Keratinocyte (primary cell): ENCODE measurements around the gene MVB12B.

ENCODE experiments used
- CTCF ChIP-seq, 3 experiments: IDR thresholded peaks in 1 of 3; conservative IDR thresholded peaks in 1 of 3; optimal IDR thresholded peaks in 1 of 3; 2 replicates in 2 of 3; 3 replicates in 1 of 3; pipeline versions ENCODE3 to v1.5.1; 2011; ENCODE audit warnings: low read length in 3 of 3, mild to moderate bottlenecking in 3 of 3, moderate library complexity in 2 of 3, control low read depth in 1 of 3, inconsistent platforms in 1 of 3; ENCODE audit not compliant: insufficient read depth in 2 of 3; ENCODE audit errors: extremely low read depth in 1 of 3
- EZH2 ChIP-seq: IDR thresholded peaks from one replicate; pipeline ENCODE4 v1.6.1; 2012; ENCODE audit warnings: inconsistent platforms, mild to moderate bottlenecking, low read length, moderate library complexity

GRCh38 chr9:126463426-126463825, 136.8 kb downstream of the MVB12B start:
- TF ChIP-seq CTCF (optimal IDR thresholded peaks at IDR 0.05 in 1 of 3, IDR thresholded peaks at IDR 0.05 in 1 of 3, conservative IDR thresholded peaks at IDR 0.05 in 1 of 3; ENCODE audit: extremely low read depth in 1 of 3, insufficient read depth in 2 of 3, low read length in 3 of 3) (no peak), EZH2 (no peak)
